ENCODE measurements around the gene VN1R4.

DNA sequence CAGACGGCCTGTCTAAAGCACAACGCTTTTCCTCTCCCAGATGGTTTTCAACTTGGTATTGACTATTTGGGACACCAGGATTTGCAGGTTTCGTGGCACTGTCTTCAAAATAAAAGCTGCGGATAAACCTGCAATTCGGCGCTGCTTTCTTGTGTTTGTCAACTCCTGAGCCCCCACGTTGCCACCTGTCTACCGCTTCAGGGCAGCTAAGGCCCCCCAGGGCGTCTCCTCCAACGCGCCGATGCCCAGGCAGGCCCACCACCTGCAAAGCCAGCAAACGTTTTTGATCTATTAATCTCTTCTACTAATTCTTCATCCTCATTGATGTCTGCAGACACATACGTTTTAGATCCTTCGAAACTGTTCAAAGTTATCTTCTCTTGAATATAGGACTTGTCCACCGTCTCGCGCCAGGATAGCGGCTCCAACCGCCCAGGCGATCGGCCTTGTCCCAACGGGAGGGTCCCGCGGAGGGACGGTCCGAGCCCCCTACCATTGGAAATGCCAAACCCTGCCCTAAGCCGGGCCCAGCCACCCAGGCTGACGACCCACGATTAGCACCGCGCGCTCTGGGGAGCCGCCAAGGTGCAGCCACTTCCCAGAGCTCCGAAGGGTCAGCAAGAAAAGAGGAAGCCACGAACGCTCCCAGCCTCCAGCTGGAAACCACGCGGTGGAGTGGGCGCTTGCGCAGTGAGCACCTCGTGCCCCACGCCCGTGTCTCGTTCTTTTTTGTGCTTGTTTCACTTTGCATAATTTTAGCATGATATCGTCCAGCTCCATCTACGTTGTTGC, 23.4 kb upstream of the VN1R4 start:
- TF ChIP-seq, protein P1, sequence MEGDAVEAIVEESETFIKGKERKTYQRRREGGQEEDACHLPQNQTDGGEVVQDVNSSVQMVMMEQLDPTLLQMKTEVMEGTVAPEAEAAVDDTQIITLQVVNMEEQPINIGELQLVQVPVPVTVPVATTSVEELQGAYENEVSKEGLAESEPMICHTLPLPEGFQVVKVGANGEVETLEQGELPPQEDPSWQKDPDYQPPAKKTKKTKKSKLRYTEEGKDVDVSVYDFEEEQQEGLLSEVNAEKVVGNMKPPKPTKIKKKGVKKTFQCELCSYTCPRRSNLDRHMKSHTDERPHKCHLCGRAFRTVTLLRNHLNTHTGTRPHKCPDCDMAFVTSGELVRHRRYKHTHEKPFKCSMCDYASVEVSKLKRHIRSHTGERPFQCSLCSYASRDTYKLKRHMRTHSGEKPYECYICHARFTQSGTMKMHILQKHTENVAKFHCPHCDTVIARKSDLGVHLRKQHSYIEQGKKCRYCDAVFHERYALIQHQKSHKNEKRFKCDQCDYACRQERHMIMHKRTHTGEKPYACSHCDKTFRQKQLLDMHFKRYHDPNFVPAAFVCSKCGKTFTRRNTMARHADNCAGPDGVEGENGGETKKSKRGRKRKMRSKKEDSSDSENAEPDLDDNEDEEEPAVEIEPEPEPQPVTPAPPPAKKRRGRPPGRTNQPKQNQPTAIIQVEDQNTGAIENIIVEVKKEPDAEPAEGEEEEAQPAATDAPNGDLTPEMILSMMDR (IDR thresholded peaks at IDR 0.05) = no peak
- TF ChIP-seq POLR2A (IDR thresholded peaks at IDR 0.05) = no peak
